H1 (cell line): Measurements from ENCODE around the gene GCAT. TPM values are rescaled to one million over a fixed set of nuclear protein-coding genes. Genes with fewer than 3 reads are reported as not detected.
A peak's percentile ranks its signal among the peaks of the same experiment; 100 is the strongest.

ENCODE experiments used
- CHD7 ChIP-seq: fragments of 300-600 bp; sonication (generic); IDR thresholded peaks from 2 replicates; pipeline ENCODE4 v1.7.1; 2012; ENCODE audit warnings: low read length, moderate library complexity, mild to moderate bottlenecking, inconsistent platforms; ENCODE audit not compliant: insufficient replicate concordance
- KDM4A ChIP-seq: IDR thresholded peaks from one replicate; pipeline ENCODE4 v1.7.1; 2012; ENCODE audit warnings: low read depth, mild to moderate bottlenecking, moderate library complexity, low read length, inconsistent platforms; ENCODE audit not compliant: severe bottlenecking
- RBBP5 ChIP-seq: IDR thresholded peaks from 2 replicates; pipeline ENCODE4 v1.7.1; 2012; ENCODE audit warnings: low read depth, mild to moderate bottlenecking, inconsistent platforms, low read length, moderate library complexity, borderline replicate concordance
- RNF2 ChIP-seq: fragments of 200-900, 300-1000 bp; sonication (generic); IDR thresholded peaks from 2 replicates; pipeline ENCODE4 v1.7.1; 2016; ENCODE audit warnings: borderline replicate concordance, low read depth, mild to moderate bottlenecking, antibody characterized with exemption, low read length; ENCODE audit not compliant: poor library complexity, severe bottlenecking; ENCODE audit errors: missing control alignments
- SIN3A ChIP-seq, 2 experiments: IDR thresholded peaks in 1 of 2; conservative IDR thresholded peaks in 1 of 2; 2 replicates each; pipeline ENCODE4 v1.6.1; 2011 to 2012; ENCODE audit warnings: low read length in 2 of 2, improper control_type of control experiment in 1 of 2, low read depth in 1 of 2, mild to moderate bottlenecking in 1 of 2
- SP4 ChIP-seq: IDR thresholded peaks from 2 replicates; pipeline ENCODE4 v1.6.1; 2012; ENCODE audit warnings: low read length, inconsistent platforms
- TBP ChIP-seq: IDR thresholded peaks from 2 replicates; pipeline ENCODE4 v1.6.1; 2011; ENCODE audit warnings: low read depth, low read length, improper control_type of control experiment
- ZNF274 ChIP-seq: IDR thresholded peaks from 2 replicates; pipeline ENCODE4 v1.7.0; 2012; ENCODE audit warnings: low read length, borderline replicate concordance; ENCODE audit errors: extremely low read depth
- polyA plus RNA-seq, 7 experiments: library from polyadenylated mRNA; depleted of rRNA in 3 of 7; stranded (reverse) in 5 of 7; unstranded in 2 of 7; fragments of >200 nt in 5 of 7; fragments of 200-250 nt in 2 of 7; gene quantifications; 1 replicate in 5 of 7; 2 replicates in 1 of 7; 4 replicates in 1 of 7; pipeline versions ENCODE4 v1.2.1 to v1.2.3, GENCODE V29; 2011 to 2013; ENCODE audit warnings: missing spikeins in 2 of 7, mixed read lengths in 2 of 7
- total RNA-seq: library from RNA; stranded (reverse); fragmentation: NEBNext Ultra II Directional; extraction: Animal tissue kit (Norgen Biotek cat#: 25700); gene quantifications from 2 replicates; pipeline ENCODE4 v1.2.1, GENCODE V29; 2021

GCAT gene
- total and polyA plus RNA-seq, 2 of the 8 experiments (the other 6 are each of a cell fraction or from before 2014, with no cell fraction given): 24.3 to 47.5 TPM

- no peak for TF ChIP-seq CHD7
- TF ChIP-seq SIN3A (conservative IDR thresholded peaks at IDR 0.05 in 1 of 2, IDR thresholded peaks at IDR 0.05 in 1 of 2; ENCODE audit: low read depth in 1 of 2, low read length in 2 of 2): 0 out of 4 replicates have a peak, but pooled peaks of 1 of the 2 experiments have one; percentile 35
- no peak for TF ChIP-seq ZNF274
- peak; percentile 80 for TF ChIP-seq KDM4A
- peak; percentile 61; the same call in 1 of the 2 replicates for TF ChIP-seq TBP
- peak; percentile 60 for TF ChIP-seq RNF2
- peak; percentile 65; the same call in 1 of the 2 replicates for TF ChIP-seq RBBP5
- no peak for TF ChIP-seq SP4
Observed at GRCh38 chr22:37818409-37819104, 10.8 kb downstream of the GCAT start (continued).
